ENCODE results near the gene RNASEH2A. TPM values are rescaled to one million over a fixed set of nuclear protein-coding genes. Genes with fewer than 3 reads are reported as not detected.

Gene RNASEH2A
- total and polyA plus RNA-seq, 2 of the 13 experiments (the other 11 are each of a cell fraction or from before 2014, with no cell fraction given): 25.1 to 35.8 TPM

DNA sequence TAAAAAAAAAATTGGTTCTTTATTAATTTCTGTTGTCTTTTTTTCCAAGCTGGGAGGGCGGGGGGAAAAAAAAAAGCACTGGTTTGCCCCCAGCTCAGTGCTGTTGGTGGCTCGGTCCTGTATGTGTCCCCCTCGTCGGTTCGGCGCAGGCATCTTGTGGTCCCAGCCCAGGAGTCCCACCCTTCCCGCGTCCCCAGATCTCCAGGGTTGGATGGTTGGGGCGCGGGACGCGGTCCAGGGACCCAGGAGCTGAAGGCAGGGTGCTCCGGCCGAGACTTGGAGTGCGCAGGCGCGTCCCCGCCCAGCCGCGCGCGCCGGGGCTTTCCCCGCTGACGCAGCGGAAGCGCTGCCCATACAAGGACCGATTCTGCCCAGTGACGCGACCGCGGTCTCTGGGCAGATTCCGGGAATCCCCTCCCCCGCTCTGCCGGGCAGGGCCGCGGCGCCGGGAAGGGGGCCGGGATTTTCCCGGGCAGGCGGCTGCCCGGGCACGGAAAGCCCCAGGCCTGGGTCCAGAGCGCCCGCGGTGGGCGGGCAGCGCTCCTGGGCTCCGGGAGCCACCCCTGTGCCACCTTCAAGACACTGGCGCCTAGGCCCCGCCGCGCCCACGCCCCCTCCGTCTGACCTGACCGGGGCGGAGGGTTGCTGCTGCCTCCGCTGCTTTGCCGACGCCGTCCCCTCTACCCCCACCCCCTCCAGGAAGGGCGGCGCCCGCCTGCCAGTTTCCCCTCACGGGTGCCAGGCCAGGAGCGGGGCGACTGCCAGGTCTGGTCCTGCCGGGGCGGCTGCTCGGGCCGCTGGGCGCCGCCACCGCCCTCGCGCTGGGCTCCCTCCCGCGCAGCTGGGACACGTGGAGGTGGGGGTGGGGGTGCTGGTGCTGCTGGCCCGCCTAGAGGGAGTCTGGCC lies 12.8 kb upstream of the RNASEH2A start (continued):
- TF ChIP-seq KLF11 (CRISPR knock-in tag; IDR thresholded peaks at IDR 0.05): no peak
- TF ChIP-seq, protein P1, sequence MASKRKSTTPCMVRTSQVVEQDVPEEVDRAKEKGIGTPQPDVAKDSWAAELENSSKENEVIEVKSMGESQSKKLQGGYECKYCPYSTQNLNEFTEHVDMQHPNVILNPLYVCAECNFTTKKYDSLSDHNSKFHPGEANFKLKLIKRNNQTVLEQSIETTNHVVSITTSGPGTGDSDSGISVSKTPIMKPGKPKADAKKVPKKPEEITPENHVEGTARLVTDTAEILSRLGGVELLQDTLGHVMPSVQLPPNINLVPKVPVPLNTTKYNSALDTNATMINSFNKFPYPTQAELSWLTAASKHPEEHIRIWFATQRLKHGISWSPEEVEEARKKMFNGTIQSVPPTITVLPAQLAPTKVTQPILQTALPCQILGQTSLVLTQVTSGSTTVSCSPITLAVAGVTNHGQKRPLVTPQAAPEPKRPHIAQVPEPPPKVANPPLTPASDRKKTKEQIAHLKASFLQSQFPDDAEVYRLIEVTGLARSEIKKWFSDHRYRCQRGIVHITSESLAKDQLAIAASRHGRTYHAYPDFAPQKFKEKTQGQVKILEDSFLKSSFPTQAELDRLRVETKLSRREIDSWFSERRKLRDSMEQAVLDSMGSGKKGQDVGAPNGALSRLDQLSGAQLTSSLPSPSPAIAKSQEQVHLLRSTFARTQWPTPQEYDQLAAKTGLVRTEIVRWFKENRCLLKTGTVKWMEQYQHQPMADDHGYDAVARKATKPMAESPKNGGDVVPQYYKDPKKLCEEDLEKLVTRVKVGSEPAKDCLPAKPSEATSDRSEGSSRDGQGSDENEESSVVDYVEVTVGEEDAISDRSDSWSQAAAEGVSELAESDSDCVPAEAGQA (IDR thresholded peaks at IDR 0.05; ENCODE audit: low read depth): 0 out of 2 replicates have a peak, but pooled peaks have one; percentile 20
- TF ChIP-seq, protein P1 (CRISPR knock-in tag; IDR thresholded peaks at IDR 0.05; ENCODE audit: borderline replicate concordance): no peak
- TF ChIP-seq, protein P2, sequence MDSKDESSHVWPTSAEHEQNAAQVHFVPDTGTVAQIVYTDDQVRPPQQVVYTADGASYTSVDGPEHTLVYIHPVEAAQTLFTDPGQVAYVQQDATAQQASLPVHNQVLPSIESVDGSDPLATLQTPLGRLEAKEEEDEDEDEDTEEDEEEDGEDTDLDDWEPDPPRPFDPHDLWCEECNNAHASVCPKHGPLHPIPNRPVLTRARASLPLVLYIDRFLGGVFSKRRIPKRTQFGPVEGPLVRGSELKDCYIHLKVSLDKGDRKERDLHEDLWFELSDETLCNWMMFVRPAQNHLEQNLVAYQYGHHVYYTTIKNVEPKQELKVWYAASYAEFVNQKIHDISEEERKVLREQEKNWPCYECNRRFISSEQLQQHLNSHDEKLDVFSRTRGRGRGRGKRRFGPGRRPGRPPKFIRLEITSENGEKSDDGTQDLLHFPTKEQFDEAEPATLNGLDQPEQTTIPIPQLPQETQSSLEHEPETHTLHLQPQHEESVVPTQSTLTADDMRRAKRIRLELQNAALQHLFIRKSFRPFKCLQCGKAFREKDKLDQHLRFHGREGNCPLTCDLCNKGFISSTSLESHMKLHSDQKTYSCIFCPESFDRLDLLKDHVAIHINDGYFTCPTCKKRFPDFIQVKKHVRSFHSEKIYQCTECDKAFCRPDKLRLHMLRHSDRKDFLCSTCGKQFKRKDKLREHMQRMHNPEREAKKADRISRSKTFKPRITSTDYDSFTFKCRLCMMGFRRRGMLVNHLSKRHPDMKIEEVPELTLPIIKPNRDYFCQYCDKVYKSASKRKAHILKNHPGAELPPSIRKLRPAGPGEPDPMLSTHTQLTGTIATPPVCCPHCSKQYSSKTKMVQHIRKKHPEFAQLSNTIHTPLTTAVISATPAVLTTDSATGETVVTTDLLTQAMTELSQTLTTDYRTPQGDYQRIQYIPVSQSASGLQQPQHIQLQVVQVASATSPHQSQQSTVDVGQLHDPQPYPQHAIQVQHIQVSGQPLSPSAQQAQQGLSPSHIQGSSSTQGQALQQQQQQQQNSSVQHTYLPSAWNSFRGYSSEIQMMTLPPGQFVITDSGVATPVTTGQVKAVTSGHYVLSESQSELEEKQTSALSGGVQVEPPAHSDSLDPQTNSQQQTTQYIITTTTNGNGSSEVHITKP (CRISPR knock-in tag; IDR thresholded peaks at IDR 0.05; ENCODE audit: low read depth): peak; percentile 41; the same call in 1 of the 2 replicates
- TF ChIP-seq SATB2 (CRISPR knock-in tag; IDR thresholded peaks at IDR 0.05): no peak
- peak; percentile 77 for TF ChIP-seq ZNF777 (CRISPR knock-in tag; IDR thresholded peaks at IDR 0.05)
- no peak for TF ChIP-seq ASH2L (IDR thresholded peaks at IDR 0.05; ENCODE audit: insufficient read length, low read depth, low read length)
- no peak for TF ChIP-seq ZEB1 (IDR thresholded peaks at IDR 0.05; ENCODE audit: insufficient replicate concordance, low read depth)
- TF ChIP-seq REXO4 (CRISPR knock-in tag; IDR thresholded peaks at IDR 0.05; ENCODE audit: borderline replicate concordance): no peak
- no peak for TF ChIP-seq REPIN1 (CRISPR knock-in tag; IDR thresholded peaks at IDR 0.05; ENCODE audit: borderline replicate concordance, low read depth)
- TF ChIP-seq ZNF547 (CRISPR knock-in tag; IDR thresholded peaks at IDR 0.05): peak; percentile 88
- peak; percentile 15 for TF ChIP-seq XRCC5 (optimal IDR thresholded peaks at IDR 0.05; ENCODE audit: low read length)
- TF ChIP-seq CBFB (CRISPR knock-in tag; IDR thresholded peaks at IDR 0.05): peak; percentile 27; the same call in 1 of the 2 replicates
- no peak for TF ChIP-seq ARHGAP35 (CRISPR knock-in tag; IDR thresholded peaks at IDR 0.05; ENCODE audit: borderline replicate concordance)
- TF ChIP-seq HOXD1 (CRISPR knock-in tag; IDR thresholded peaks at IDR 0.05): no peak; the same call in 1 of the 2 replicates
- no peak for TF ChIP-seq ARNT (IDR thresholded peaks at IDR 0.05)
- TF ChIP-seq SNAI1 (CRISPR knock-in tag; IDR thresholded peaks at IDR 0.05; ENCODE audit: borderline replicate concordance): no peak
- TF ChIP-seq ZNF724P (CRISPR knock-in tag; IDR thresholded peaks at IDR 0.05; ENCODE audit: borderline replicate concordance): no peak; the same call in 1 of the 2 replicates
